ENCODE data around the gene HOMER2. TPM values are rescaled to one million over a fixed set of nuclear protein-coding genes. Genes with fewer than 3 reads are reported as not detected.

Gene HOMER2
- total and polyA plus RNA-seq, 9 of the 15 experiments (the other 6 are each of a cell fraction or from before 2014, with no cell fraction given), result 0.13 to 0.47 (median 0.29) TPM; not detected in 1

DNA sequence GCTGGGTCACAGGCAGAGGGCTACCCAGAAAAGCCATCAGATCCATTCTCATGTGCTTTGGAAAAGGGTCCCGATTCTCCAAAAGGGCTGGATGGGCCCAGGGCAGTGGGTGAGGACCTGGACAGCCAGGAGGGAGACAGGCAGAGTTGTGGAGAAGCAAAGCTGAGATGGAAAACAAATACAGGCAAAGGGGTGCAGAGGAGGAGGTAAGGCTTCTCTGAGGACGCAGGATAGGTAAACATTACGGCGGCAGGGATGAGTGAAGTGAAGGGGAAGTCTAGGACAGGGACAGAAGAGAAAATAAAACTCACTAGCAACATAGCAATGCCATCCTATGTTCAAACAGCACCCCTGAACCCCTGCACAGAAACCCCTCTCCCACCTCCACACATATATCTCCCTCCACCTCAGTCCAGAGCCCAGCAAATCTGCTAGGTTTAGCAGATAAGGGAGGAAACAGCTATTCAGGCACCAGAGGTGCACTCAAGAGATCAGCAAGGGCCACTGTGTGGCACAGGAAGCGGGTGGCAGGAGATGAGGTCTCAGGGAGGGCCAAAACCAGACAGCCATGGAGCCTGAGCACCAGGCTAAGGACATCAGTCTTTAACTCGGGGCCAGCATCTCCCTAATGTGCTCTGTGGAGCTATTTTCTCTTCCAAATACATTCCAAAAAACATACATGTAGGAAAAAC is 51.3 kb downstream of the HOMER2 start:
- no peaks in the 10 kb centered on the region for H3K9me1 ChIP-seq (ENCODE audit: control insufficient read depth, insufficient read depth, low read length)
- H3K27me3 ChIP-seq (ENCODE audit: control insufficient read depth in 2 of 2, insufficient read depth in 2 of 2, low read length in 2 of 2), result peaks cover 43 to 49% of the 10 kb centered on the region in 2 experiments
- no peak overlapping the region for H3K9ac ChIP-seq (ENCODE audit: insufficient read depth in 1 of 2, low read depth in 2 of 2, low read length in 2 of 2)
- FAIRE-seq (no peak), ATAC-seq (no peak), DNase-seq (ENCODE audit: extremely low read depth in 1 of 4, low spot score in 3 of 4) (no peak)
- no peaks in the 10 kb centered on the region; the same call in 1 of the 2 replicates for H4K20me1 ChIP-seq (replicated peaks; ENCODE audit: control insufficient read depth, insufficient read depth, low read length)
- WGBS (ENCODE audit: insufficient coverage, low coverage, missing lambda C conversion rate), result 0% methylated on average over 6 of the region's 6 CpGs
- intact Hi-C loops (cut with micrococcal nuclease) (no loop called here), in situ Hi-C loops (cut with MboI) (no loop called here)
- POLR2A ChIA-PET, result interaction anchor here (0.6 kb wide), 1 partner anchor 150 kb away, joined by 3 read pairs; no protein-coding TSS in a partner anchor
- H2AFZ ChIP-seq (ENCODE audit: low read depth, low read length), result no peak overlapping the region
- H3K4me2 ChIP-seq (ENCODE audit: insufficient read depth, low read length), result no peak overlapping the region
- H3K9me3 ChIP-seq (replicated peaks; ENCODE audit: control insufficient read depth, insufficient read depth, low read depth, low read length), result no peaks in the 10 kb centered on the region
- no peaks in the 10 kb centered on the region for H3K36me3 ChIP-seq (ENCODE audit: control insufficient read depth, insufficient read depth, low read length)
- H3K4me3 ChIP-seq, result no peak overlapping the region
- no peaks in the 10 kb centered on the region for H3K79me2 ChIP-seq (ENCODE audit: control insufficient read depth, insufficient read depth, low read length)
- H3K27ac ChIP-seq (ENCODE audit: extremely low read depth, low read depth, low read length), result no peak overlapping the region
- BruUV-seq (replicated peaks), result no TSS peak
- H3K4me1 ChIP-seq (replicated peaks in 1 of 2; ENCODE audit: control insufficient read depth in 2 of 2, insufficient read depth in 2 of 2, low read length in 2 of 2), result no peaks in the 10 kb centered on the region
- CTCF ChIA-PET (ENCODE audit: low intra/inter-chr PET ratio), result no interaction called here
- TF ChIP-seq XRCC4 (IDR thresholded peaks at IDR 0.05; ENCODE audit: extremely low read depth, insufficient read depth, insufficient read length) (no peak), SP1 (CRISPR knock-in tag; IDR thresholded peaks at IDR 0.05) (no peak), SMAD2 (IDR thresholded peaks at IDR 0.05; ENCODE audit: low read depth, low read length) (no peak), ATF1 (CRISPR knock-in tag; IDR thresholded peaks at IDR 0.05) (no peak), ATF1 (tag; IDR thresholded peaks at IDR 0.05) (no peak), TAF9B (IDR thresholded peaks at IDR 0.05; ENCODE audit: partially characterized antibody) (no peak), ARNT (IDR thresholded peaks at IDR 0.05) (no peak), ZBTB8A (IDR thresholded peaks at IDR 0.05; ENCODE audit: partially characterized antibody) (no peak), RAD21 (CRISPR knock-in tag; conservative IDR thresholded peaks at IDR 0.05 in 1 of 2, IDR thresholded peaks at IDR 0.05 in 1 of 2) (no peak), NRF1 (conservative IDR thresholded peaks at IDR 0.05 in 1 of 2, IDR thresholded peaks at IDR 0.05 in 1 of 2) (no peak)
- TF ChIP-seq, protein P1, sequence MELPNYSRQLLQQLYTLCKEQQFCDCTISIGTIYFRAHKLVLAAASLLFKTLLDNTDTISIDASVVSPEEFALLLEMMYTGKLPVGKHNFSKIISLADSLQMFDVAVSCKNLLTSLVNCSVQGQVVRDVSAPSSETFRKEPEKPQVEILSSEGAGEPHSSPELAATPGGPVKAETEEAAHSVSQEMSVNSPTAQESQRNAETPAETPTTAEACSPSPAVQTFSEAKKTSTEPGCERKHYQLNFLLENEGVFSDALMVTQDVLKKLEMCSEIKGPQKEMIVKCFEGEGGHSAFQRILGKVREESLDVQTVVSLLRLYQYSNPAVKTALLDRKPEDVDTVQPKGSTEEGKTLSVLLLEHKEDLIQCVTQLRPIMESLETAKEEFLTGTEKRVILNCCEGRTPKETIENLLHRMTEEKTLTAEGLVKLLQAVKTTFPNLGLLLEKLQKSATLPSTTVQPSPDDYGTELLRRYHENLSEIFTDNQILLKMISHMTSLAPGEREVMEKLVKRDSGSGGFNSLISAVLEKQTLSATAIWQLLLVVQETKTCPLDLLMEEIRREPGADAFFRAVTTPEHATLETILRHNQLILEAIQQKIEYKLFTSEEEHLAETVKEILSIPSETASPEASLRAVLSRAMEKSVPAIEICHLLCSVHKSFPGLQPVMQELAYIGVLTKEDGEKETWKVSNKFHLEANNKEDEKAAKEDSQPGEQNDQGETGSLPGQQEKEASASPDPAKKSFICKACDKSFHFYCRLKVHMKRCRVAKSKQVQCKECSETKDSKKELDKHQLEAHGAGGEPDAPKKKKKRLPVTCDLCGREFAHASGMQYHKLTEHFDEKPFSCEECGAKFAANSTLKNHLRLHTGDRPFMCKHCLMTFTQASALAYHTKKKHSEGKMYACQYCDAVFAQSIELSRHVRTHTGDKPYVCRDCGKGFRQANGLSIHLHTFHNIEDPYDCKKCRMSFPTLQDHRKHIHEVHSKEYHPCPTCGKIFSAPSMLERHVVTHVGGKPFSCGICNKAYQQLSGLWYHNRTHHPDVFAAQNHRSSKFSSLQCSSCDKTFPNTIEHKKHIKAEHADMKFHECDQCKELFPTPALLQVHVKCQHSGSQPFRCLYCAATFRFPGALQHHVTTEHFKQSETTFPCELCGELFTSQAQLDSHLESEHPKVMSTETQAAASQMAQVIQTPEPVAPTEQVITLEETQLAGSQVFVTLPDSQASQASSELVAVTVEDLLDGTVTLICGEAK (IDR thresholded peaks at IDR 0.05), result no peak
- TF ChIP-seq, protein P1 (CRISPR knock-in tag; IDR thresholded peaks at IDR 0.05), result no peak
- TF ChIP-seq, protein P2, sequence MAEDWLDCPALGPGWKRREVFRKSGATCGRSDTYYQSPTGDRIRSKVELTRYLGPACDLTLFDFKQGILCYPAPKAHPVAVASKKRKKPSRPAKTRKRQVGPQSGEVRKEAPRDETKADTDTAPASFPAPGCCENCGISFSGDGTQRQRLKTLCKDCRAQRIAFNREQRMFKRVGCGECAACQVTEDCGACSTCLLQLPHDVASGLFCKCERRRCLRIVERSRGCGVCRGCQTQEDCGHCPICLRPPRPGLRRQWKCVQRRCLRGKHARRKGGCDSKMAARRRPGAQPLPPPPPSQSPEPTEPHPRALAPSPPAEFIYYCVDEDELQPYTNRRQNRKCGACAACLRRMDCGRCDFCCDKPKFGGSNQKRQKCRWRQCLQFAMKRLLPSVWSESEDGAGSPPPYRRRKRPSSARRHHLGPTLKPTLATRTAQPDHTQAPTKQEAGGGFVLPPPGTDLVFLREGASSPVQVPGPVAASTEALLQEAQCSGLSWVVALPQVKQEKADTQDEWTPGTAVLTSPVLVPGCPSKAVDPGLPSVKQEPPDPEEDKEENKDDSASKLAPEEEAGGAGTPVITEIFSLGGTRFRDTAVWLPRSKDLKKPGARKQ (CRISPR knock-in tag; IDR thresholded peaks at IDR 0.05), result no peak

Data from K562 (cell line).